ENCODE data around the gene KIAA0513.
"Not testable (repeated sequence)": the region's sequence is repeated elsewhere in the genome, so short reads cannot be mapped to it uniquely, and the experiment has no call there.

Gene KIAA0513

GRCh38 chr16:85114909-85115567 is 87.4 kb downstream of the KIAA0513 start:
- DNase-seq (ENCODE audit: low read depth): peak; percentile 61

GRCh38 chr16:85117418-85117817 is 89.8 kb downstream of the KIAA0513 start:
- no peak for DNase-seq (ENCODE audit: low read depth)

- no peak for DNase-seq (ENCODE audit: low read depth)
Measured at GRCh38 chr16:85120006-85120340, 92.4 kb downstream of the KIAA0513 start.

DNA sequence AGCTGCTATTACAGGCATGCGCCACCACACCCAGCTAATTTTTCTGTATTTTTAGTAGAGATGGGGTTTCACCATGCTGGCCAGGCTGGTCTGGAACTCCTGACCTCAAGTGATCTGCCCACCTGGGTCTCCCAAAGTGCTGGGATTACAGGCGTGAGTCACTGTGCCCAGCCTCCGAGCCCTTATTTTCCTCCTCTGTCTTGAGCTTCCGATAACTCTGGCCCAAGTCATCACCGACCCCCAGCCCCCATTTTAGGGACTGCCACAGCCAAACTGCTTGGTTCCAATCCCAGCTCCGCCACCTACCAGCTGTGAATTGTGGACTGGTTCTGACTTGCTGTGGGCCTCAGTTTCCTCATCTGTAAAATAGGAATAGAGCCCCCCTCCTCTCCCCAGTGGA is 95.8 kb downstream of the KIAA0513 start:
- not testable (repeated sequence) for DNase-seq (ENCODE audit: low read depth)

- peak; percentile 85 for DNase-seq (ENCODE audit: low read depth)
Measured at GRCh38 chr16:85123891-85124635, 96.5 kb downstream of the KIAA0513 start.

DNA sequence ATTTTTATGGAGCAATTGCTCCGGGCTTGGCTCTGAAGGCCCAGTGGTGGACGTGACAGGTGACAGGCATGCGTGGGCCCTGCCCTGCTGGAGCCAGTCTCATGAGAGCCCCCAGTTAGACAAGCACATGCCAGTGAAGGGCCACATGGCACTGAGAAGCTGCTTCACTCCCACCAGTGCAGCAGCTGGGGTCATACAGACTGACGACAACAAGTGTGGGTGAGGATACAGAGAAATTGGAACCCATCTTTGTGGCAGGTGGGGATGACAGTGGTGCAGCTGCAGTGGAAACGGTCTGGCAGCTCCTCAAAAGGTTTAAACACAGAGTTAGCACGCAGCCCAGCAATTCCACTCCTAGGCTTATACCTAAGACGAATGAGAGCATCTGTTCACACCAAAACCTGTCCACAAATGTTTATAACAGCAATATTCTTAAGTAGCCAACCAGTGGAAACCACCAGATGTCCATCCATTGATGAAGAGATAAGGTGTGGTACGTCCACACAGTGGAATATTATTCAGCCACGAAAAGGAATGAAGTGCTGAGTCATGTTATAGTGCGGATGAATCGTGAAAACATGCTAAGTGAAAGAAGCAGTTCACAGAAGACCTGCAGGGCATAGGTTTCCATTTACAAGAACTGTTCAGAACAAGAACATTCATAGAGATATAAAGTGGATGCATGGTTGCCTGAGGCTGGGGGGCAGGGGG is 97.2 kb downstream of the KIAA0513 start:
- no peak for DNase-seq (ENCODE audit: low read depth)

GRCh38 chr16:85125570-85126393 is 98.2 kb downstream of the KIAA0513 start:
- no peak for DNase-seq (ENCODE audit: low read depth)

- DNase-seq (ENCODE audit: low read depth): no peak
Measured at GRCh38 chr16:85126394-85126704, 98.8 kb downstream of the KIAA0513 start.

DNA sequence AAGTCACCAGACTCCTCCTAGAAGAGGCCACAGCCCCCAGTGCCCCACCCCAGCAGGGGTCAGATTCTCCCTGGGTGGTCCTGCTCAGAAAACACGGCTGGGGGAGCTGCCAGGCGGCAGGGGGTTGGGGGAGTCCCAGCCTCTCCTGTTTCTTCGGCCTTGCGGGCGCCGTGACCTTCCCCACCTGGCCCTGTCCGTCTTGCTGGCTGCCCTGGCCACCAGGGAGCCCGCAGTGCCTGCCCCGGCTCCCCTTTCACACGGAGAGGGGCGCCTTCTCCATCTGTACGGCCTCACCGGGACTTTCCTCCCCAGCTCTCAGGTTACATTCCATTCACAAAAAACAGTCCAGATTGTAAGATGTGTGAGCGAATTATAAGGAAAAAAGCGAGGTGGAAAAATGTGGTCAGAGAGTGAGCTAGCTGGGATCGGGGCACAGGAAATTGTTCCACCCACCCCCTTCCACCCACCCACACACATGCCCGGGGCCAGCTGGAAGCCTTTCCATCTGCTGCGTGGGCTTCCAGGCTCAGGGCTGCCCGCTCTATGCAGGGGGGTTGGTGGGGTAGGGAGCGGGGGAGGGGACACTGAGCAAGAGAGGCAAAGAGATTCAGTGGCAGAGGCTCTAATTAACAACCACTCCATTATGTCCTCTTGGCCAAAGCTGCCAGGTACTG is 99.2 kb downstream of the KIAA0513 start:
- DNase-seq (ENCODE audit: low read depth): no peak

GRCh38 chr16:85127379-85127723 is 99.8 kb downstream of the KIAA0513 start:
- no peak for DNase-seq (ENCODE audit: low read depth)

GRCh38 chr16:85128079-85128837 is 100.7 kb downstream of the KIAA0513 start:
- DNase-seq (ENCODE audit: low read depth): no peak

DNA sequence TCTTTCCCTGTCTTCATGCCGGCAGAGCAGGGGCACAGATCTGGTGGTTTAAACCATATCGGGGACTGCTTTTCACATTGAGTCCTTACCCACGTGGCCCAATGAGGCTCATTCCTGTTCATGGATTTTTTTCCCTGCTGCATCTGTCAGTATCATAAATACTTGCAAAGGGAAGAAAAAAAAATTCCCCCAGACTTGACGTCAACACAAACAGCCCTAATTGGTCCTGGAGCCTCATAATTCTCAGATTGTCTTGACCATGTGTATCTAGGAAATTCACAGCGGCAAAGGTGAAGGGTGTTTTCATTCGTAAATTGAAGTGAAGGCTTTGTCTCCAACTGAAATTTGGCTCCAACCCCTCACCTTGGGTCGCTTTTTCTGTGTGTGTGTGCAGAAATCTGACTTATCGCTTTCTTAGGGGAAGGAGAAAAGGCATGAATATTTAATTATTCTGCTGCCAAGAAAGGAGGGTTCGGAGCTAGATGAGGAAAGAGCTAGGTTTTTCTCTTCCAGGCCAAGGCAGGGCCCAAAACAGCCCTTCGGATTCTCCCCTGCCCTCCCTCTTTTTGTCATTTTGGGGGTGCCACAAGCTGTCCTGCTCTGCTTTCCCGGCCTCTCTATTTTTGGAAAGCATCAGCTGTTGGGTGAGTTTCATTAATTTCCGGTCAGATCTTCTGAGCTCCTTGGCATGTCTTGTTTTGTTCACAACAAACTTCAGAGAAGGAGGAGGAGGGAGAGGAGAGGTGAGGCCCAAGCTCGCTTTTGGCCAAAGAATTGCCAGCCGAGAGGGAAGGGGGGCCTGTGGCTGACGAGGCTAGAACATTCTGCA is 102.5 kb downstream of the KIAA0513 start:
- DNase-seq (ENCODE audit: low read depth): no peak

- DNase-seq (ENCODE audit: low read depth): no peak
Measured at GRCh38 chr16:85130705-85131028, 103.1 kb downstream of the KIAA0513 start.

DNA sequence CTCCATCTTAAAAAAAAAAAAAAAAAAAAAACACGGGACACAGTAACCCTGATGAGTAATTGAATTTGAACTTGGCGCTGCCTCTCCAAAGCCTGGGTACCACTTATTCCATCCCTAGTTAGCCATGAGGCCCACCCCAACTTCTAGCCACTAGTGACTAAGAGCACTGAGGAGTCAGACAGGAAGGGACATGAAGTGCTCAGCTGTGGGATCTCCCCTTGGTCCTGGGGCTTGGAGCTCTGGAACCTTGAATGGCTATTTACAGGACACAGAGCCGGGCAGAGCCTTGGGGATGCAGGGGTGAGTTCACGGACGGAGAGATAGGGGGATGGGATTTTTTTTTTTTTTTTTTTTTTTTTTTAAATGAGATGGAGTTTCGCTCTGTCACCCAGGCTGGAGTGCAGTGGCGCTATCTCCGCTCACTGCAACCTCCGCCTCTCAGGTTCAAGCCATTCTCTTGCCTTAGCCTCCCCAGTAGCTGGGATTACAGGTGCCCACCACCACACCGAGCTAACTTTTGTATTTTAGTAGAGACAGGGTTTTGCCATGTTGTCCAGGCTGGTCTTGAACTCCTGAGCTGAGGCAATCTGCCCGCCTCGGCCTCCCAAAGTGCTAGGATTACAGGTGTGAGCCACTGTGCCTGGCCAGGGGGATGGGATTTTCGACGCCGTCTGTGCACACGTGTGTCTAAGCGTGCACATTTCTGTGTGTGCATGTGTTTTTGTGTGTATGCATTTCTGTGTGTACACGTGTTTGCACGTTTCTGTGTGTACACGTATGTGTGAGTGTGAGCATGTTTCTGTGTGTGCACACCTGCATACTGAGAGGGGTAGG is 105.1 kb downstream of the KIAA0513 start:
- DNase-seq (ENCODE audit: low read depth): no peak

GRCh38 chr16:85133290-85133599 is 105.7 kb downstream of the KIAA0513 start:
- DNase-seq (ENCODE audit: low read depth): no peak

GRCh38 chr16:85134076-85134788 is 106.6 kb downstream of the KIAA0513 start:
- no peak for DNase-seq (ENCODE audit: low read depth)

DNA sequence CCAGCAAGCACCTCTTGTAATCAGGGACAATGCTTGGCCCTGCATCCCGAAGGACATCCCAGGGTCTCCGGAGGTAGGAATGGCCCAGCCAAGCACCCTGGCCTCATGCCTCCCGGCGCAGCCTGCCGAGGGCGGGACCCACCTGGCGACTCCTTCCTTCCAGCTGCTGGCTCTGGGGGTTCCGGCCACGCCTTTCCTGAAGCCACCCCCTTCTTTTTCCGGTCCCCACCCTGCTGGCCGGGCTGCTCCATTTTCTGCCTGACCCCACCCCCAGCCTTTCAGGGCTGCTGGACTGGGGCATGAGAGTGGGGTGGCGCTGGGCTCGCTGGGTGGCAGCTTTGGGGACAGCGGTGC is 107.2 kb downstream of the KIAA0513 start:
- DNase-seq (ENCODE audit: low read depth): no peak

DNA sequence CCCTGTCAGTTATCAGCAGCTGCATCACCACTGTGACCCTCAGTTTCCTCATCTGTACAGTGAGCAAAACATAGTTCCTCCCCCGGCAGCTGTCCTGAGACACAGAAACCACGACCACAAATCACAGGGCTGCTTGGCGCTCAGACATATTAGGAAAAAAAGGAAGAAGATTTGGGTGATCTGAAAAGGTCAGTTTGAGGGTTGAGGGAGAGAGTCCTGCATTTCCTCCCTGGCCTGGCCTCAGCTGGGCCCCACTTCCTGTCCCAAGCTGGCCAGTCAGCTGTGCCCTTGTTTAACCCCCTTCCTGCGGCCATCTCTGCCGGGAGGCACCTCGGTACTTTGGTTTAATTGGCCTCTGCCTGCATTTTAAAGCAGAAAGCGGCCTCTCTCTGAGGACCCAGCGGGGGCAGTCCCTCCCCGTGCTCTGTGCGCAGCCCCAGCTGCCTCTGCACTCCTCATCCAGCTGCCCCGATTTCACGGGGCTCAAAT is 108.7 kb downstream of the KIAA0513 start:
- DNase-seq (ENCODE audit: low read depth): no peak

GRCh38 chr16:85136702-85137322 is 109.2 kb downstream of the KIAA0513 start:
- DNase-seq (ENCODE audit: low read depth): no peak
